ENCODE measurements around the gene NFKBIL1.

GRCh38 chr6:31576897-31577578 is 29.6 kb downstream of the NFKBIL1 start:
- no peak for TF ChIP-seq CTCF (IDR thresholded peaks at IDR 0.05)
- TF ChIP-seq POLR2A (IDR thresholded peaks at IDR 0.05): no peak
- no peak for TF ChIP-seq POLR2AphosphoS5 (IDR thresholded peaks at IDR 0.05; ENCODE audit: insufficient read depth in 1 of 2, low read depth in 1 of 2)
